Midbrain (tissue), 1 donor: Measurements from ENCODE around the gene CAMTA1.
"Not testable (repeated sequence)": the region's sequence is repeated elsewhere in the genome, so short reads cannot be mapped to it uniquely, and the experiment has no call there.

ENCODE experiments used
- DNase-seq: peaks from one replicate; lab custom pipeline; 2025; lab: John Stamatoyannopoulos, UW

Gene CAMTA1

GRCh38 chr1:7371926-7372325, 586.7 kb downstream of the CAMTA1 start:
- no peak for DNase-seq

GRCh38 chr1:7372477-7373120, 587.3 kb downstream of the CAMTA1 start:
- DNase-seq = no peak

- DNase-seq = no peak
Measured at GRCh38 chr1:7373251-7373650, 588.0 kb downstream of the CAMTA1 start.

- DNase-seq = peak; percentile 16
Measured at GRCh38 chr1:7373876-7374562, 588.8 kb downstream of the CAMTA1 start.

- DNase-seq = no peak
Measured at GRCh38 chr1:7374563-7375160, 589.4 kb downstream of the CAMTA1 start.

GRCh38 chr1:7375329-7375728, 590.1 kb downstream of the CAMTA1 start:
- no peak for DNase-seq

- no peak for DNase-seq
Measured at GRCh38 chr1:7375781-7376660, 590.8 kb downstream of the CAMTA1 start.

GRCh38 chr1:7376676-7377075, 591.4 kb downstream of the CAMTA1 start:
- DNase-seq = no peak

GRCh38 chr1:7378346-7379130, 593.3 kb downstream of the CAMTA1 start:
- no peak for DNase-seq

GRCh38 chr1:7379441-7379971, 594.3 kb downstream of the CAMTA1 start:
- DNase-seq = peak; percentile 19

GRCh38 chr1:7380068-7380467, 594.8 kb downstream of the CAMTA1 start:
- not testable (repeated sequence) for DNase-seq

- DNase-seq = no peak
Measured at GRCh38 chr1:7380712-7381111, 595.5 kb downstream of the CAMTA1 start.

GRCh38 chr1:7381729-7382128, 596.5 kb downstream of the CAMTA1 start:
- not testable (repeated sequence) for DNase-seq

GRCh38 chr1:7382971-7383370, 597.7 kb downstream of the CAMTA1 start:
- no peak for DNase-seq

GRCh38 chr1:7383671-7384520, 598.6 kb downstream of the CAMTA1 start:
- no peak for DNase-seq

- no peak for DNase-seq
Measured at GRCh38 chr1:7384679-7385078, 599.4 kb downstream of the CAMTA1 start.

- no peak for DNase-seq
Measured at GRCh38 chr1:7385471-7386225, 600.4 kb downstream of the CAMTA1 start.

- no peak for DNase-seq
Measured at GRCh38 chr1:7386226-7387052, 601.2 kb downstream of the CAMTA1 start.
